Astrocyte (in vitro differentiated cells and primary cell): ENCODE data around the gene ANTXR1. TPM values are rescaled to one million over a fixed set of nuclear protein-coding genes. Genes with fewer than 3 reads are reported as not detected.

Experiments used
- DNase-seq: peaks from one replicate; pipeline ENCODE4 v3.0.0-alpha.2; 2010; ENCODE audit warnings: low read depth
- FAIRE-seq: peaks from 2 replicates; lab custom pipeline; 2011; peaks lifted over from hg19 to GRCh38; lab: Jason Lieb, UNC
- H2AFZ ChIP-seq: 2 replicates; pipeline ENCODE4 v1.6.0; 2012; ENCODE audit warnings: low read depth, low read length, inconsistent platforms
- H3K27ac ChIP-seq: 2 replicates; pipeline ENCODE4 v1.5.1; 2011; ENCODE audit warnings: low read depth, low read length, inconsistent platforms
- H3K27me3 ChIP-seq: 2 replicates; pipeline ENCODE4 v1.6.0; 2011; ENCODE audit warnings: low read length, inconsistent platforms; ENCODE audit not compliant: insufficient read depth
- H3K36me3 ChIP-seq: 2 replicates; pipeline ENCODE4 v1.5.1; 2011; ENCODE audit warnings: low read length, inconsistent platforms; ENCODE audit not compliant: insufficient read depth
- H3K4me1 ChIP-seq: 2 replicates; pipeline ENCODE4 v1.5.1; 2011; ENCODE audit warnings: low read length, inconsistent platforms; ENCODE audit not compliant: insufficient read depth
- H3K4me2 ChIP-seq: 2 replicates; pipeline ENCODE4 v1.6.0; 2012; ENCODE audit warnings: low read length, inconsistent platforms
- H3K4me3 ChIP-seq: 2 replicates; pipeline ENCODE4 v1.5.1; 2011; ENCODE audit warnings: low read depth, mild to moderate bottlenecking, low read length, inconsistent platforms; ENCODE audit not compliant: insufficient read depth
- H3K79me2 ChIP-seq: 2 replicates; pipeline ENCODE4 v1.6.0; 2012; ENCODE audit warnings: mild to moderate bottlenecking, low read length, inconsistent platforms; ENCODE audit not compliant: insufficient read depth
- H3K9ac ChIP-seq: 2 replicates; pipeline ENCODE4 v1.6.0; 2012; ENCODE audit warnings: mild to moderate bottlenecking, low read length, inconsistent platforms
- H3K9me3 ChIP-seq: 2 replicates; pipeline ENCODE4 v1.5.1; 2012; ENCODE audit warnings: low read depth, mild to moderate bottlenecking, low read length, inconsistent platforms; ENCODE audit not compliant: insufficient read depth
- H4K20me1 ChIP-seq: 2 replicates; pipeline ENCODE4 v1.6.0; 2012; ENCODE audit warnings: low read length, inconsistent platforms; ENCODE audit not compliant: insufficient read depth
- H3K27ac Mint-ChIP-seq: one replicate; pipeline ENCODE4 v1.8.0; 2021; ENCODE audit warnings: mild to moderate bottlenecking, mixed read lengths; ENCODE audit not compliant: unreplicated experiment
- H3K27me3 Mint-ChIP-seq: one replicate; pipeline ENCODE4 v1.8.0; 2021; ENCODE audit warnings: low read depth, mixed read lengths; ENCODE audit not compliant: unreplicated experiment
- H3K36me3 Mint-ChIP-seq: one replicate; pipeline ENCODE4 v1.8.0; 2021; ENCODE audit warnings: low read depth, mixed read lengths; ENCODE audit not compliant: unreplicated experiment
- H3K4me1 Mint-ChIP-seq: one replicate; pipeline ENCODE4 v1.8.0; 2021; ENCODE audit warnings: low read depth, mixed read lengths; ENCODE audit not compliant: unreplicated experiment
- H3K4me3 Mint-ChIP-seq: one replicate; pipeline ENCODE4 v1.8.0; 2021; ENCODE audit warnings: mild to moderate bottlenecking, moderate library complexity, mixed read lengths; ENCODE audit not compliant: unreplicated experiment
- H3K9me3 Mint-ChIP-seq: one replicate; pipeline ENCODE4 v1.8.0; 2021; ENCODE audit warnings: mild to moderate bottlenecking, mixed read lengths; ENCODE audit not compliant: unreplicated experiment
- EZH2 ChIP-seq: IDR thresholded peaks from 2 replicates; pipeline ENCODE4 v1.6.1; 2012; ENCODE audit warnings: mild to moderate bottlenecking, low read length, inconsistent platforms; ENCODE audit not compliant: insufficient read depth
- total RNA-seq: library from RNA; stranded (reverse); gene quantifications from 2 replicates; pipeline ENCODE4 v1.2.1, GENCODE V29; 2021
- TF ChIP-seq, protein P1 (sequence below): IDR thresholded peaks from 2 replicates; pipeline ENCODE4 v1.5.1; 2011; ENCODE audit warnings: low read depth, mild to moderate bottlenecking, inconsistent platforms, low read length, moderate library complexity; ENCODE audit not compliant: insufficient read depth

The ANTXR1 gene
- total RNA-seq, 1 donor from 2014 or later = 67.8 TPM

DNA sequence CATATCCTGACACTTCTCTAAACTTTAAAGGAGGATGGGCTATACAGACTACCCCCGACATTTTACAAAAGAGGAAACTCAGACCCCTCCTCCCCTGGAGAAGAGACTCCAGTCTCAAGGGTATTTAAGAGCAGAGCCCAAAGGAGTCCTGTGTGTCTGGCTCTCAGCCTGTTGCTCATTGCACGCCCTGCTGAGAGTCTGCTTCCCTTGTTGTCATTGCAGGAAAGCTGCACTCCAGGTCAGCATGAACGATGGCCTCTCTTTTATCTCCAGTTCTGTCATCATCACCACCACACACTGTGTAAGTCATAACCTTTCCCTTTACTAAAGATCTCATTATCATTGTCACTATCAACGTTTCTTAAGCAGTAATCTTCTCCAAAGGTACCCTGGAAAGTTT, 111.4 kb downstream of the ANTXR1 start:
- Mint-ChIP-seq H3K9me3 (no peaks in the 10 kb centered on the region), H3K4me1 (peaks cover 30% of the 10 kb centered on the region), H3K4me3 (no peak overlapping the region), H3K27me3 (no peaks in the 10 kb centered on the region), H3K36me3 (peaks cover 4% of the 10 kb centered on the region), H3K27ac (no peak overlapping the region)
- TF ChIP-seq, protein P1, sequence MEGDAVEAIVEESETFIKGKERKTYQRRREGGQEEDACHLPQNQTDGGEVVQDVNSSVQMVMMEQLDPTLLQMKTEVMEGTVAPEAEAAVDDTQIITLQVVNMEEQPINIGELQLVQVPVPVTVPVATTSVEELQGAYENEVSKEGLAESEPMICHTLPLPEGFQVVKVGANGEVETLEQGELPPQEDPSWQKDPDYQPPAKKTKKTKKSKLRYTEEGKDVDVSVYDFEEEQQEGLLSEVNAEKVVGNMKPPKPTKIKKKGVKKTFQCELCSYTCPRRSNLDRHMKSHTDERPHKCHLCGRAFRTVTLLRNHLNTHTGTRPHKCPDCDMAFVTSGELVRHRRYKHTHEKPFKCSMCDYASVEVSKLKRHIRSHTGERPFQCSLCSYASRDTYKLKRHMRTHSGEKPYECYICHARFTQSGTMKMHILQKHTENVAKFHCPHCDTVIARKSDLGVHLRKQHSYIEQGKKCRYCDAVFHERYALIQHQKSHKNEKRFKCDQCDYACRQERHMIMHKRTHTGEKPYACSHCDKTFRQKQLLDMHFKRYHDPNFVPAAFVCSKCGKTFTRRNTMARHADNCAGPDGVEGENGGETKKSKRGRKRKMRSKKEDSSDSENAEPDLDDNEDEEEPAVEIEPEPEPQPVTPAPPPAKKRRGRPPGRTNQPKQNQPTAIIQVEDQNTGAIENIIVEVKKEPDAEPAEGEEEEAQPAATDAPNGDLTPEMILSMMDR = no peak
- no peak for TF ChIP-seq EZH2
- H3K9ac ChIP-seq = no peak overlapping the region
- no peaks in the 10 kb centered on the region for H4K20me1 ChIP-seq
- H2AFZ ChIP-seq = no peak overlapping the region
- no peaks in the 10 kb centered on the region for H3K27me3 ChIP-seq
- H3K27ac ChIP-seq = no peak overlapping the region
- peaks cover 7% of the 10 kb centered on the region for H3K36me3 ChIP-seq
- FAIRE-seq = no peak
- peaks cover 13% of the 10 kb centered on the region for H3K4me1 ChIP-seq
- H3K9me3 ChIP-seq = no peaks in the 10 kb centered on the region
- no peaks in the 10 kb centered on the region for H3K79me2 ChIP-seq
- no peak overlapping the region for H3K4me2 ChIP-seq
- DNase-seq = no peak
- no peak overlapping the region for H3K4me3 ChIP-seq

DNA sequence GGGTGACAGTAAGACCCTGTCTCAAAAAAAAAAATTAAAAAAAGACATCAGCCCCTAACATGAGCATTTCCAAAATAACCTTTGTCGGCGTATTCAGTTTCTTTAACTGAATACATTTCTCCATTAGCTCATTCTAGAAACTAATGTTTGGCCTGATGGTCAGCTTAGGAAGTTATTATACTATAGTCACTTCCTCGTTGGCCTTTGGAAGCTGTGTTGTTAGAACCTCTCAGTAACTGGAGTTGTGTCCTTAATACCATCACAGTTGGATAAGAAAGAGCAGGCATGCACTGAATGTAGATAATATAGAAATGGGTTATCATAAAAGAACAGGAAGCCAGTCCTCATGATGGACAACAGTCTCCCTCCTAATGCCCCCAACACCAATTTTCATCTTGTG, 112.8 kb downstream of the ANTXR1 start:
- H3K36me3 ChIP-seq = peaks cover 7% of the 10 kb centered on the region
- H2AFZ ChIP-seq = no peak overlapping the region
- Mint-ChIP-seq H3K27me3 (no peaks in the 10 kb centered on the region), H3K4me1 (peaks cover 28% of the 10 kb centered on the region), H3K27ac (no peak overlapping the region), H3K4me3 (no peak overlapping the region), H3K36me3 (peaks cover 4% of the 10 kb centered on the region), H3K9me3 (no peaks in the 10 kb centered on the region)
- H3K4me1 ChIP-seq = peaks cover 13% of the 10 kb centered on the region
- FAIRE-seq = no peak
- H3K79me2 ChIP-seq = no peaks in the 10 kb centered on the region
- no peak for DNase-seq
- H4K20me1 ChIP-seq = no peaks in the 10 kb centered on the region
- TF ChIP-seq, protein P1 = no peak
- no peak for TF ChIP-seq EZH2
- no peak overlapping the region for H3K27ac ChIP-seq
- no peak overlapping the region for H3K4me3 ChIP-seq
- no peak overlapping the region for H3K9ac ChIP-seq
- H3K4me2 ChIP-seq = no peak overlapping the region
- no peaks in the 10 kb centered on the region for H3K27me3 ChIP-seq
- no peaks in the 10 kb centered on the region for H3K9me3 ChIP-seq

DNA sequence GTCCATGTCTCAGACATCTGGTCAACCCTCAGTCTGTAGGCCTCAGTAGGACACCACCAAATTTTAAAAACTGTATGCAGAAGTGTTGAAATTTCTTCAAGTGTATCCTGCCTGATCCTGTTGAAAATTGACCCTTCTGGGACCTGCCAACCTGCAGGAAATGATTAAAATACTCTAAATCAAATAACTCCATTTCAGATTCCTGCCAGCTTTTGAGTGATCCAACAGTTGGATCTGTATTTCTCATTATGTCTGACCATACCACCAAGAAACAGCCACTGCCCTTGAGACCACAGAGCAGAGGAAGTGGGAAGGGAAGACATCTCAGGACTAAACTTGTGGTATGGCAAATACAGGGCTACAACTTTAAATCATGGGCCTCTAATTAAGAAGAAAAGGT, 113.4 kb downstream of the ANTXR1 start:
- H3K27me3 Mint-ChIP-seq = no peaks in the 10 kb centered on the region
- H3K4me1 ChIP-seq = peaks cover 13% of the 10 kb centered on the region
- no peak for TF ChIP-seq EZH2
- TF ChIP-seq, protein P1 = no peak

More for the DNA sequence above, 113.4 kb downstream of the ANTXR1 start:
- no peaks in the 10 kb centered on the region for H3K79me2 ChIP-seq
- Mint-ChIP-seq H3K9me3 (no peaks in the 10 kb centered on the region), H3K27ac (no peak overlapping the region), H3K36me3 (peaks cover 4% of the 10 kb centered on the region), H3K4me1 (peaks cover 26% of the 10 kb centered on the region), H3K4me3 (no peak overlapping the region)
- H2AFZ ChIP-seq = no peak overlapping the region
- no peaks in the 10 kb centered on the region for H3K27me3 ChIP-seq
- no peaks in the 10 kb centered on the region for H4K20me1 ChIP-seq
- no peak overlapping the region for H3K4me3 ChIP-seq
- no peaks in the 10 kb centered on the region for H3K9me3 ChIP-seq
- H3K27ac ChIP-seq = no peak overlapping the region
- no peak for DNase-seq
- no peak overlapping the region for H3K4me2 ChIP-seq
- no peak overlapping the region for H3K9ac ChIP-seq
- no peak for FAIRE-seq
- H3K36me3 ChIP-seq = peaks cover 10% of the 10 kb centered on the region
